GM04503 (cell line): ENCODE data around the gene PAM.

Experiments used
- DNase-seq: peaks from one replicate; pipeline ENCODE4 v3.0.0-alpha.2; 2012; ENCODE audit warnings: low read depth

PAM gene

DNA sequence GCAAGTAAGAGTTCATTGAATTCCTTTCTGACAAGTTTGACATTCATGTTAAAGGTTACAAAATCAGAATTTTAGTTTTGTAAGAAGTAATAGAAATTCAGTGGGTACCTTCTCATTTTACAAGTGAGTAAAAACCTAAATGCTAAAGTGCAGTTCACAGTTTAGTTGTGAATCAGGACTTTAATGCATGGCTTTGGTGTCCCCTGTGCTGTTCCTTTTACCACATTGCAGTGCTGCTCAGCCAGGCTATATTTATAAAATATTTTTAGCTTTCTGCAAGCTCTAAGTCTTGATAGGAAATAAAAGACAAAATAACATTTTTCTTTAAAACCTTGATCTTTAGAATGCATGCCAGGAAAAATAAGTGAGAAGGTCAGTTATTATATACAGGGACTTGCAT lies 26.3 kb downstream of the PAM start:
- no peak for DNase-seq

- no peak for DNase-seq
Observed at GRCh38 chr5:102781786-102782185, 26.7 kb downstream of the PAM start.

GRCh38 chr5:102782217-102782872 lies 27.2 kb downstream of the PAM start:
- DNase-seq = no peak

- no peak for DNase-seq
Observed at GRCh38 chr5:102787134-102787533, 32.0 kb downstream of the PAM start.

GRCh38 chr5:102788788-102789187 lies 33.7 kb downstream of the PAM start:
- DNase-seq = no peak

- no peak for DNase-seq
Observed at GRCh38 chr5:102789469-102789868, 34.4 kb downstream of the PAM start.

DNA sequence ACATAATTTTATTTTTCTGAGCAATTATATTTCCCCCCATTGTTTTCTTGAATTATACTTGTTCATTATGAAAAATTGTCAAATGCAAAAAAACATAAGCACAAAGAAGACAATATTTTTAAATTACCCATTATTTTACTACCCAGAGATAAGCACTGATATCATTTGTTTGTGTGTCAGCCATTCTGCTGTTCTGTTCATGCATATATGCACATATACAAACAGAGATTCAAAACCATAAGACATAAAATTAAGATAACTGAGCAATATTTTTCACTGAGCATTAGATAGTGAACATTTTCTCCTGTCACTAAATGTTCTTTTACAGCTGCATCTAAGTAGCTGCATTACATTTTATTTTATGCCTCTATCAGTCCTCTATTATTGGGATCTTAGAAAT lies 35.6 kb downstream of the PAM start:
- DNase-seq = no peak

- no peak for DNase-seq
Observed at GRCh38 chr5:102792705-102793104, 37.6 kb downstream of the PAM start.

DNA sequence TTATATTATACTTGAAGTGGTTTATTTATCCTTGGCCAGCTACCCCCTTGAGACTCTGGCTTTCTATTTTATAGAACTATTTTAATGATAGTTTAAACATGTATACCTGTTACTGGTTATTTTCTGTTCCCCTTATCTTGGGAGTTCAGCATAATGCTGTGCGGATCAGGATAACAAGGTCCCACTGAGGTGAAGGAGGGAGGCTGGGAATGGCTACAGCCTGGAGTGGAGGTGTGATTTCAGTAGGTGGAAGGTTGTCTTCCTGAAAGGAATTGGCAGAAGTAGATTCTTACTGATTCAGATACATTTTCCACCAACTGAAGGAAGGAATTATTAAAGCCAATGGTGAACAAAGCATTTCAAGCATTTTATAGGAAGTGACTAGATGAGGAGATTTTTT lies 38.9 kb downstream of the PAM start:
- no peak for DNase-seq

DNA sequence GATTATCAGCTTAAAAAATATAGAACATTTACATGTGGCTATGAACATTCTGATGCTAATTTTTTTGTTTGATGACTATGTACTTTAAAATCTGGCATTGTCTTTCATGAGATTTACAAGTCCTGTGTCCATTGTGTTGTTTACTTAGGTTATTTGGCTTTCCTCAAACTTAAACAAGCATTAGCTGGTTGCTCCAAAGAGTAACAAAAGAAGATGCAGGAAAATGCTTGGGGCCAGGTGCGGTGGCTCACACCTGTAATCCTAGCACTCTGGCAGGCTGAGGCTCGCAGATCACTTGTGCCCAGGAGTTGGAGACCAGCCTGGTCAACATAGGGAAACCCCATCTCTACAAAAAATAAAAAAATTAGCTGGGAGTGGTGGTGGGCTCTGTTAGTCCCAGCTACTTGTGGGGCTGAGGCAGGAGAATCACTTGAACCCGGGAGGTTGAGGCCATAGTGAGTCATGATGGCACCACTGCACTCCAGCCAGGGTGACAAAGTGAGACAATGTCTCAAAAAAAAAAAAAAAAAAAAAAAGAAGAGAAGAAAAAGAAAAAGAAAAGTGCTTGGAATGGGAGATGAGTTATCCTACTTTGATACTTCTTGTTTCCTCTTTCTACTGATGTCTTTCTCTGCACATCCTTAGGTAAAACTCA lies 39.7 kb downstream of the PAM start:
- DNase-seq = no peak

DNA sequence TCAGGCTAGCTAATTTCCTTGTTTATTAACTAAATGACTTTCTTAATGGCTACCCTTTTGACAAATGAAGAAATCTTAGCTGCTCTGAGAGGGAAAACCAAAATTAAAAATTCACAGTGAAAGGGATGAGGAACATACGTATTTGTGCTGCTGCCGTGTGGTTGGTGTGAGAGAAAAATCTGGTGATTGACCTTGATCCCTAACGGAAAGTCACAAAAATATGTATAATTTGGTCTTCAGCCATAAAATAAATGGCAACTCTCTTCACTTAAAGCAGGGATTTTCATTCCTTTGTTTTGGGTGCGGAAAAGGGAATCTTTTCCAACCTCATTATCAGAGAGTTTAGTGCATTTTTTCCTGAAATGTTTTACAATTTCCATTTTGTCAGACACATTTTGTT lies 40.4 kb downstream of the PAM start:
- DNase-seq = no peak

GRCh38 chr5:102796009-102796408 lies 40.9 kb downstream of the PAM start:
- DNase-seq = no peak

DNA sequence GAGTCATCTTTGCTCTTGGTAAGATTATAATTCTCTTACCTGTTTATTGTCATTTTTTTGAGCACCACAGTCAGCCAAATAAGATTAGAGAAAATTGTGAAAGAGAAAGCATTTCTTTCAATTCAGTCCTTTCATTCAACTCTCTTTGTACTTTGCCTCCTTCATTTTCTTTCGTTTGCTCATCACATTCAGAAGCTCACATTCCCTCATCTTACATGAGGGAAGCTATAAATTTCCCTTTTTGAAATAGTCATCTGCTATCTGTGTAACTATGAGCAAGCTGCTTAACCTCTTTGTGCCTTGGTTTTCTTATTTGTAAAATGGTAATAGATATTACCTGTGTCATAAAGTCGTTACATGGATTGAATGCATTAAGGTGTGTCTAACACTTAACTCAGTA lies 41.4 kb downstream of the PAM start:
- DNase-seq = no peak

DNA sequence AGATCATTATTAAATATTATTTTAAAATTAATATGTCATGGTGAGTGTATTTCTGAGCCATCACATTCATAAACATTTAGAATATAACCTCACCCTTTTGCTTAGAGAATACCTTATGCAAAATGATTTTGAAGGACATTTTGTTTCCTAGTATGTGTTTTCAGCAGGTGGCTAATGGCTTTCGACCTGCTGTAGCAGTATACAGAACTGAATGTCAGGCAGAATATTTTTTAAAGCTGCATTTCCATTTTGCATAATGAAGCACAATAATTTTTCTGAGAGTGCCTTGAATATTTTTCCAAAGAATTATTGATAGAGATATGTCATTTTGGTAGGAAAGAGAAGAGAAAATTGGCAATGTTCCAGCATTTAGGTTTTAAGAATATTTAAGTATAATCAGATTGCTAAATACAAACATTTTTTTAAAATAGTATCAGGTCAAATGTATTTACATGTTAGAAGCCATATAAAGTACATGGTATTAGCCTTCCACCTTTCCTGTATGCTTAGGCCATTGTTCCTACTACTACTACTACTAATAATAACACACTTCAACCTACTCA lies 42.3 kb downstream of the PAM start:
- DNase-seq = no peak

DNA sequence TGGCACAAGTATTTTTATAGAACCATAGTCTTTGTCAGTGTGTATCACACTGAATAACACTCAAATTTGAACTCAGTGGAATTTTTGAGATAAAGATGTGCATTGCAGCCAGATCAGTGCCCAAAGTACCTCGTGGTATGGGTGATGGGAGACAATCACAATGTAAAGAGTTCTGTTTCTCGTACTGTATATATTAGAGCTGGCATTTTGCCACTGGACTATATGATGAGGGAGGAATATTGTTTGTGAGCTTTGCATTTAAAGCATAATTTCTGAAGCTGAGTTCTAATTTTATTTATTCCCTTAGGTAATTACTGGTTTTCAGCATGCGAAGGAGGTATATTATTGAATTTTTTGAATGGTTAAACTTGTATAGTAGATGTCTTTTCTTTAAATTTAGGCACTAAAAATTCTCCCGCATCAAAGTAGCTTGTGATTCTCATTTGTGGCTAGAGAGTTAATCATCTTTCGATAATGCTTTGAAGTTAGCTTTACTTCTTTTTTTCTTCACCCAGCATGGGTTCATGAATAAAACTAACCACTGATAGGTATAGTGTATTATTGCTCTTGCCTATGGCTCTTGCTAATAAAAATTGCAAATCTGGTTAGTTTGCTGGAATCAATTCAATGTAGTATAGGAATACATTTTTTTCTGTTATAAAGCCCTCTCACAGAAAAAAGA lies 43.1 kb downstream of the PAM start:
- DNase-seq = no peak

DNA sequence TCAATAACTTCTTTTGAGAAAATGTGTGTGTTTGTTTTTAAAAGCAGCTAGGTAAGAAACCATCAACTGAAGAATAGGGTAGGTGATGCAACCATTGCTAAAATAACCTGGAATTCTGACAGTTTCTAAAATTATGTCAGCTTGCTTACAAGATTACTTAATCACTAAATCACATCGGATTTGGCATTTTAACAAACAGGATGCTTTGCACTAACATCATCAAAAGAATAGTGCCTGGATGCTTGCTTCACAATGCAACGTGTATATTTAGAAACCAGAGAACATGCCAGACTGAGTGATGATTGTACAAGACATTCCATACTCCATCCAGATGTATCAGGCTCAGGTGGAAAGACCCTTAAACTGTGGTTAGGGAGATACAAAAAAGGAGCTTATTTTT lies 43.9 kb downstream of the PAM start:
- no peak for DNase-seq

GRCh38 chr5:102800427-102800826 lies 45.3 kb downstream of the PAM start:
- DNase-seq = no peak

- no peak for DNase-seq
Observed at GRCh38 chr5:102801371-102801770, 46.3 kb downstream of the PAM start.

DNA sequence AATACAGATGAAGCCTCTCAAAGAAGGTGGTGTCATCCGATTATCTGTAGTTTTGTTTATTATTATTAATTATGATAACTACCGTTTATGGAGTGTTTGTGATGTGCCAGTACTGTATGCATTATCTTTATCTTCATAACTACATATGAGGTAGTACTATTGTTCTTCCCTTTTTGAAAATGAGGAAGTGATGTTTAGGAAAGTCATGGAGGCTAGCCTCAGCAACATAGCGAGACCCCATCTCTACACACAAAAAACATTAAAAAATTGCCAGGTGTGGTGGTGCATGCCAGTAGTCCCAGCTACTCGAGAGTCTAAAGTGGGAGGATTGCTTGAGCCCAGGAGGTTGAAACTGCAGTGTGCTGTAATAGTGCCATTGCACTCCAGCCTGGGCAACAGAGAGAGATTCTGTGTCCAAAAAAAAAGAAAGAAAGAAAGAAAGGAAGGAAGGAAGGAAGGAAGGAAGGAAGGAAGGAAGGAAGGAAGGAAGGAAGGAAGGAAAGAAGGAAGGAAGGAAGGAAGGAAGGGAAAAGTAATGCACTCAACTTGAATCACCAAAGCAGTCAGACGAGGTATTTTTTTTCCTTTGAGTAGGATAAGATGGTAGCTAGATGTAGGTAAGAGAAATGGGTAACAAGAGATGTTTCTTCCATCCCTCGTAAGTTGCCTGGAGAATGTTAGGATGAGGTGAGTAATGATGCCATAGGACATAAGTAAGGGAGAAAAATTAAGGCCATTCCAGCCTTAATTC lies 47.8 kb downstream of the PAM start:
- DNase-seq = no peak

GRCh38 chr5:102807878-102808502 lies 52.9 kb downstream of the PAM start:
- no peak for DNase-seq

DNA sequence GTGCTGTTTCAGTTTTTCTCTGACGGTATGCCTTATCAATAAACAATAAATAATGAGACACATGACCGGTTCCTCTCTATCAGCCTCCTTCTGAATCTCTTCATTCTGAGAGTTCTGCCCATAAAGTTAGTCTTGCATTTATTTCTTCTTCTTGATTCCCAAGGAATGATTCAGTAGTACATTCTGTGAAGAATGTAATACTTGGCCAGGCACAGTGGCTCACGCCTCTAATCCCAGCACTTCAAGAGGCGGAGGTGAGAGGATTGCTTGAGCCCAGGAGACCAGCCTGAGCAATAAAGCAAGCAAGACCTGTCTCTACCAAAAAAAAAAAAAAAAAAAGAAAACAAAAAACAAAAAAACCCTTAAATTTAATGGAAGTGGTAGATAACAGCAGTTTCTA lies 53.9 kb downstream of the PAM start:
- no peak for DNase-seq

GRCh38 chr5:102811972-102812371 lies 56.9 kb downstream of the PAM start:
- DNase-seq = no peak
